Adrenal gland (tissue), 12 donors: ENCODE measurements around the gene SLC13A3. TPM values are rescaled to one million over a fixed set of nuclear protein-coding genes. Genes with fewer than 3 reads are reported as not detected.

ENCODE experiments used
- DNase-seq, 7 donors: peaks; one replicate each; pipeline ENCODE4 v3.0.0-alpha.2; 2019 to 2020
- H3K27ac ChIP-seq, 5 donors: fragments of 200-600 bp; sonication (generic) in 4 of 5; 1 replicate in 3 of 5; 2 replicates in 2 of 5; pipeline versions ENCODE4 v1.5.1 to v1.8.0; 2016 to 2020; ENCODE audit warnings: mild to moderate bottlenecking in 1 of 5
- H3K27me3 ChIP-seq: fragments of 200-600 bp; 2 replicates; pipeline ENCODE4 v1.8.0; 2021
- H3K36me3 ChIP-seq, 2 donors: fragments of 200-600 bp; replicated peaks in 1 of 2; 1 replicate in 1 of 2; 2 replicates in 1 of 2; pipeline versions ENCODE4 v1.5.1 to v1.8.0; 2018 to 2022
- H3K4me1 ChIP-seq, 2 donors: fragments of 200-600 bp; replicated peaks in 1 of 2; 1 replicate in 1 of 2; 2 replicates in 1 of 2; pipeline versions ENCODE4 v1.5.1 to v1.8.0; 2018 to 2021
- H3K4me3 ChIP-seq, 4 donors: fragments of 200-600 bp; sonication (generic) in 3 of 4; one replicate each; pipeline ENCODE4 v1.5.1; 2016 to 2018
- H3K9me3 ChIP-seq, 3 donors: fragments of 200-600 bp; sonication (generic) in 1 of 3; replicated peaks in 1 of 3; 1 replicate in 2 of 3; 2 replicates in 1 of 3; pipeline versions ENCODE4 v1.5.1 to v1.8.0; 2016 to 2021
- POLR2A ChIP-seq, 2 donors: fragments of 450-650 bp; IDR thresholded peaks; one replicate each; pipeline ENCODE4 v1.6.1; 2017; ENCODE audit warnings: antibody characterized with exemption in 2 of 2, mild to moderate bottlenecking in 2 of 2, moderate library complexity in 1 of 2
- WGBS, 4 donors: extraction: QIAGEN DNeasy Blood & Tissue Kit in 2 of 4; methylation state at CpG; one replicate each; pipeline versions ENCODE4 v1.1.5 to v1.1.7; 2013 to 2017; 5-methylcytosine and 5-hydroxymethylcytosine counted together
- intact Hi-C, 2 donors: fragments of 100-400 bp; cut with DNase I; formaldehyde crosslinking; loops; one replicate each; pipeline versions ENCODE4 v1.14.1 to v1.15.0; 2022 to 2023
- polyA plus RNA-seq, 3 donors: library from polyadenylated mRNA; stranded (reverse); fragments of 200-250 nt in 2 of 3; fragments of 350-450 nt in 1 of 3; fragmentation: Illumina TruSeq in 1 of 3; extraction: RNeasy Lipid Tissue Mini Kit (QIAGEN cat#74804) in 1 of 3; gene quantifications; one replicate each; pipeline ENCODE4 v1.2.3, GENCODE V29; 2013 to 2014
- total RNA-seq, 9 donors: library from RNA; depleted of rRNA in 4 of 9; stranded (reverse); fragments of >200 nt in 4 of 9; fragments of 120-200 nt in 1 of 9; fragmentation: NEBNext Ultra II Directional in 1 of 9; extraction: Animal tissue kit (Norgen Biotek cat#: 25700) in 1 of 9; gene quantifications; one replicate each; pipeline versions ENCODE4 v1.1.0 to v1.2.4, GENCODE V29; 2013 to 2023
- TF ChIP-seq, protein P1 (sequence below), 6 experiments: fragments of 450-650 bp in 4 of 6; fragments of 200-600 bp in 2 of 6; sonication (generic) in 1 of 6; IDR thresholded peaks; 1 replicate in 5 of 6; 2 replicates in 1 of 6; pipeline versions ENCODE4 v1.5.1 to v1.8.0; 2016 to 2021; ENCODE audit warnings: antibody characterized with exemption in 6 of 6, mild to moderate bottlenecking in 2 of 6, moderate library complexity in 1 of 6
- donor health status: healthy with polysubstance abuse.
- donor health status: Bipolar disorder and iron deficiency.
- donor health status: DM: yes; HTN: yes; CAD: no.
- donor health status: DM: no; HTN: no; CAD: no.
- donor health status: DM: no; HTN: no; CAD: no.
- donor health status: DM: yes; HTN: yes; CAD: no.

SLC13A3 gene
- total and polyA plus RNA-seq, 12 donors = 1.5 to 11.2 (median 3.9) TPM

- Histone ChIP-seq H3K36me3 (no peaks in the 10 kb centered on the region), H3K9me3 (no peaks in the 10 kb centered on the region), H3K4me1 (peaks cover 0 to 5% of the 10 kb centered on the region in 2 donors), H3K4me3 (no peak overlapping the region), H3K27ac (no peak overlapping the region), H3K27me3 (no peaks in the 10 kb centered on the region)
- peak in 1 of 7 donors; percentile 22 for DNase-seq
- intact Hi-C loops = no loop called here
- WGBS, 4 donors = 14 to 27% (median 19%) methylated on average over 1 of the region's 1 CpG
- TF ChIP-seq POLR2A (IDR thresholded peaks at IDR 0.05) = no peak
- TF ChIP-seq, protein P1, sequence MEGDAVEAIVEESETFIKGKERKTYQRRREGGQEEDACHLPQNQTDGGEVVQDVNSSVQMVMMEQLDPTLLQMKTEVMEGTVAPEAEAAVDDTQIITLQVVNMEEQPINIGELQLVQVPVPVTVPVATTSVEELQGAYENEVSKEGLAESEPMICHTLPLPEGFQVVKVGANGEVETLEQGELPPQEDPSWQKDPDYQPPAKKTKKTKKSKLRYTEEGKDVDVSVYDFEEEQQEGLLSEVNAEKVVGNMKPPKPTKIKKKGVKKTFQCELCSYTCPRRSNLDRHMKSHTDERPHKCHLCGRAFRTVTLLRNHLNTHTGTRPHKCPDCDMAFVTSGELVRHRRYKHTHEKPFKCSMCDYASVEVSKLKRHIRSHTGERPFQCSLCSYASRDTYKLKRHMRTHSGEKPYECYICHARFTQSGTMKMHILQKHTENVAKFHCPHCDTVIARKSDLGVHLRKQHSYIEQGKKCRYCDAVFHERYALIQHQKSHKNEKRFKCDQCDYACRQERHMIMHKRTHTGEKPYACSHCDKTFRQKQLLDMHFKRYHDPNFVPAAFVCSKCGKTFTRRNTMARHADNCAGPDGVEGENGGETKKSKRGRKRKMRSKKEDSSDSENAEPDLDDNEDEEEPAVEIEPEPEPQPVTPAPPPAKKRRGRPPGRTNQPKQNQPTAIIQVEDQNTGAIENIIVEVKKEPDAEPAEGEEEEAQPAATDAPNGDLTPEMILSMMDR (IDR thresholded peaks at IDR 0.05) = no peak
Observed at GRCh38 chr20:46543959-46544358, 107.3 kb downstream of the SLC13A3 start.

DNA sequence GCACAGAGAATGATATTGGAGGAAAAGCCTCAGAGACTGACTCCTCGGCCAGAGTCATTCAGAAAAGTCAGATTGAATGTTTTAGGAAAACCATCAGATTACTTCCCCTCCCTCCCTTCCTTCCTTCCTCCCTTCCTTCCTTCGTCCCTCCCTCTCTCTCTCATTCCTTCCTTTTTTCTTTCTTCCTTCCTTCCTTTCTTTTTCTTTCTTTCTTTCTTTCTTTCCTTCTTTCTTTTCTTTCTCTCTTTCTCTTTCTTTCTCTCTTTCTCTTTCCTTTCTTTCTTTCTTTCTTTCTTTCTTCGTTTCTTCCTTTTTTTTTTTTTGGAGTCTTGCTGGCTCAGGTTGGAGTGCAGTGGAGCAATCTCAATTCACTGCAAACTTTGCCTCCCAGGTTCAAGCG lies 108.2 kb downstream of the SLC13A3 start:
- H3K27ac ChIP-seq = no peak overlapping the region
- H3K27me3 ChIP-seq = peaks cover 4% of the 10 kb centered on the region
- no peaks in the 10 kb centered on the region for H3K36me3 ChIP-seq
- intact Hi-C loops = no loop called here
- TF ChIP-seq, protein P1 (IDR thresholded peaks at IDR 0.05) = no peak
- no peak for TF ChIP-seq POLR2A (IDR thresholded peaks at IDR 0.05)
- WGBS, 4 donors = 74 to 86% (median 79%) methylated on average over 4 of the region's 4 CpGs
- H3K4me3 ChIP-seq = no peak overlapping the region
- peaks cover 0 to 5% of the 10 kb centered on the region in 2 donors for H3K4me1 ChIP-seq
- no peaks in the 10 kb centered on the region for H3K9me3 ChIP-seq
- DNase-seq = no peak

- H3K36me3 ChIP-seq = no peaks in the 10 kb centered on the region
- H3K4me3 ChIP-seq = no peak overlapping the region
- H3K27ac ChIP-seq = no peak overlapping the region
- DNase-seq = no peak
- intact Hi-C loops = no loop called here
- H3K4me1 ChIP-seq = no peaks in the 10 kb centered on the region
- TF ChIP-seq, protein P1 (IDR thresholded peaks at IDR 0.05) = no peak
- TF ChIP-seq POLR2A (IDR thresholded peaks at IDR 0.05) = no peak
- H3K9me3 ChIP-seq = no peaks in the 10 kb centered on the region
- WGBS, 4 donors = 58 to 73% (median 68%) methylated on average over 21 to 36 of the region's 36 CpGs
- peaks cover 6% of the 10 kb centered on the region for H3K27me3 ChIP-seq
Observed at GRCh38 chr20:46541229-46541935, 109.9 kb downstream of the SLC13A3 start.

GRCh38 chr20:46539113-46539512 lies 112.1 kb downstream of the SLC13A3 start:
- TF ChIP-seq, protein P1 (IDR thresholded peaks at IDR 0.05) = peak in 1 of 6 experiments; percentile 3
- no peak for TF ChIP-seq POLR2A (IDR thresholded peaks at IDR 0.05)
- no peaks in the 10 kb centered on the region for H3K9me3 ChIP-seq
- no peak for DNase-seq
- H3K4me1 ChIP-seq = no peaks in the 10 kb centered on the region
- H3K4me3 ChIP-seq = no peak overlapping the region
- WGBS, 4 donors = 75 to 90% (median 83%) methylated on average over 2 of the region's 2 CpGs
- intact Hi-C loops = no loop called here
- no peak overlapping the region for H3K27ac ChIP-seq
- H3K27me3 ChIP-seq = peaks cover 6% of the 10 kb centered on the region
- no peaks in the 10 kb centered on the region for H3K36me3 ChIP-seq
